T-helper 2 cell (primary cell): ENCODE data around the gene CCL4L2.
"Not testable (repeated sequence)": the region's sequence is repeated elsewhere in the genome, so short reads cannot be mapped to it uniquely, and the experiment has no call there.

Experiments used
- DNase-seq, 5 experiments: peaks; one replicate each; pipeline versions ENCODE4 v3.0.0 to v3.0.0-alpha.2; 2012 to 2022

Gene CCL4L2

GRCh38 chr17:36195434-36196130 lies 15.3 kb upstream of the CCL4L2 start:
- DNase-seq, result no peak

- no peak for DNase-seq
Observed at GRCh38 chr17:36196131-36196486, 14.8 kb upstream of the CCL4L2 start.

- no peak for DNase-seq
Observed at GRCh38 chr17:36197387-36197703, 13.5 kb upstream of the CCL4L2 start.

GRCh38 chr17:36198831-36199465 lies 11.9 kb upstream of the CCL4L2 start:
- peak in 1 of 5 experiments; percentile 49 for DNase-seq

- not testable (repeated sequence) for DNase-seq
Observed at GRCh38 chr17:36201102-36201501, 9.8 kb upstream of the CCL4L2 start.

- not testable (repeated sequence) for DNase-seq
Observed at GRCh38 chr17:36201506-36201905, 9.4 kb upstream of the CCL4L2 start.

GRCh38 chr17:36203335-36203734 lies 7.5 kb upstream of the CCL4L2 start:
- no peak for DNase-seq

- DNase-seq, result no peak
Observed at GRCh38 chr17:36204724-36205500, 6.0 kb upstream of the CCL4L2 start.

- DNase-seq, result no peak
Observed at GRCh38 chr17:36205637-36206485, 5.0 kb upstream of the CCL4L2 start.

- DNase-seq, result peak in 1 of 5 experiments; percentile 24
Observed at GRCh38 chr17:36206486-36206821, 4.4 kb upstream of the CCL4L2 start.

- DNase-seq, result not testable (repeated sequence)
Observed at GRCh38 chr17:36207383-36207782, 3.5 kb upstream of the CCL4L2 start.

GRCh38 chr17:36209575-36209974 lies 1.3 kb upstream of the CCL4L2 start:
- no peak for DNase-seq

GRCh38 chr17:36211484-36212271 lies 815 bp downstream of the CCL4L2 start:
- not testable (repeated sequence) for DNase-seq

GRCh38 chr17:36212272-36212605 lies 1.4 kb downstream of the CCL4L2 start:
- DNase-seq, result no peak

- DNase-seq, result peak in 1 of 5 experiments; percentile 2
Observed at GRCh38 chr17:36212966-36213365, 2.1 kb downstream of the CCL4L2 start.

GRCh38 chr17:36213695-36214094 lies 2.8 kb downstream of the CCL4L2 start:
- DNase-seq, result no peak

GRCh38 chr17:36214918-36215317 lies 4.1 kb downstream of the CCL4L2 start:
- no peak for DNase-seq

- not testable (repeated sequence) for DNase-seq
Observed at GRCh38 chr17:36215406-36216308, 4.8 kb downstream of the CCL4L2 start.

GRCh38 chr17:36219556-36219955 lies 8.7 kb downstream of the CCL4L2 start:
- DNase-seq, result not testable (repeated sequence)

GRCh38 chr17:36220737-36221580 lies 10.1 kb downstream of the CCL4L2 start:
- not testable (repeated sequence) for DNase-seq
